Esophagus squamous epithelium (tissue), 4 donors: ENCODE results near the gene OTOS.

Experiments used
- CTCF ChIP-seq, 6 experiments: fragments of 450-650 bp in 4 of 6; fragments of 200-600 bp in 2 of 6; sonication (generic) in 2 of 6; IDR thresholded peaks; one replicate each; pipeline ENCODE4 v1.5.1; 2016 to 2019; ENCODE audit warnings: antibody characterized with exemption in 6 of 6, mild to moderate bottlenecking in 4 of 6, moderate library complexity in 4 of 6
- POLR2A ChIP-seq, 4 donors: fragments of 450-650 bp; IDR thresholded peaks; one replicate each; pipeline ENCODE4 v1.6.1; 2017; ENCODE audit warnings: antibody characterized with exemption in 4 of 4, mild to moderate bottlenecking in 4 of 4, moderate library complexity in 3 of 4

GRCh38 chr2:240149943-240150784, 9.7 kb upstream of the OTOS start:
- TF ChIP-seq CTCF (IDR thresholded peaks at IDR 0.05): peak; percentile 12 to 75 (median 53)
- TF ChIP-seq POLR2A (IDR thresholded peaks at IDR 0.05): no peak
